Liver (tissue), 3 donors: ENCODE data around the gene PRKCD.

ENCODE experiments used
- SP1 ChIP-seq: IDR thresholded peaks from 2 replicates; pipeline ENCODE4 v1.6.1; 2018; ENCODE audit warnings: antibody characterized with exemption, mild to moderate bottlenecking
- TF ChIP-seq, protein P1 (sequence below): fragments of 150-350 bp; IDR thresholded peaks from 2 replicates; pipeline ENCODE4 v1.5.1; 2017; ENCODE audit warnings: improper control_type of control experiment, low read depth, low read length; ENCODE audit not compliant: missing input control
- donor health status: healthy.
- donor health status: healthy.

DNA sequence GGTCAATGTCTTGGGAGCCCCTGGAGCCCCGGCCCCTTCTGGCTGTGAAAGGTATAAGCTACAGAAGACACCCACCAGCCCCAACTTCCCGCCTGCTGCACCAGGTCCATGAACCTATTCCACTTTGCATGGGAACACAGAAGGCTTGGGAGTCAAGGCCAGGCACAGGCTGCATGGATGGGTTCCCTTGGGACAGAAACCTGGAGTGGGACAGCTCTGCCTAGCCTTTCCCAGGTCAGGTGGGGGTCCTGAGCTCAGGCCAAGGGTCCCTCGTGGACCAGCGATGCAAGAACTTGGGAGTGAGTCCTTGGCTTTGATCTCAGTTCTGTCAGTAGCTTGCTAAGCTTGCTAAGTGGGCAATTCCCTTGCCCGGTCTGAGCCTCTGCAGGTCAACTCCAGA lies 69.8 kb downstream of the PRKCD start:
- TF ChIP-seq, protein P1, sequence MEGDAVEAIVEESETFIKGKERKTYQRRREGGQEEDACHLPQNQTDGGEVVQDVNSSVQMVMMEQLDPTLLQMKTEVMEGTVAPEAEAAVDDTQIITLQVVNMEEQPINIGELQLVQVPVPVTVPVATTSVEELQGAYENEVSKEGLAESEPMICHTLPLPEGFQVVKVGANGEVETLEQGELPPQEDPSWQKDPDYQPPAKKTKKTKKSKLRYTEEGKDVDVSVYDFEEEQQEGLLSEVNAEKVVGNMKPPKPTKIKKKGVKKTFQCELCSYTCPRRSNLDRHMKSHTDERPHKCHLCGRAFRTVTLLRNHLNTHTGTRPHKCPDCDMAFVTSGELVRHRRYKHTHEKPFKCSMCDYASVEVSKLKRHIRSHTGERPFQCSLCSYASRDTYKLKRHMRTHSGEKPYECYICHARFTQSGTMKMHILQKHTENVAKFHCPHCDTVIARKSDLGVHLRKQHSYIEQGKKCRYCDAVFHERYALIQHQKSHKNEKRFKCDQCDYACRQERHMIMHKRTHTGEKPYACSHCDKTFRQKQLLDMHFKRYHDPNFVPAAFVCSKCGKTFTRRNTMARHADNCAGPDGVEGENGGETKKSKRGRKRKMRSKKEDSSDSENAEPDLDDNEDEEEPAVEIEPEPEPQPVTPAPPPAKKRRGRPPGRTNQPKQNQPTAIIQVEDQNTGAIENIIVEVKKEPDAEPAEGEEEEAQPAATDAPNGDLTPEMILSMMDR, result no peak
- TF ChIP-seq SP1, result no peak
